Mesenchymal stem cell (in vitro differentiated cells and primary cell): ENCODE data around the gene CDHR2.

Source experiments
- DNase-seq: peaks from one replicate; pipeline ENCODE4 v3.0.0-alpha.2; 2013
- H2AFZ ChIP-seq: one replicate; pipeline ENCODE4 v1.6.1; 2013; ENCODE audit warnings: low read depth, mild to moderate bottlenecking, control low read depth, inconsistent platforms, low read length, moderate library complexity
- H2AK5ac ChIP-seq: 2 replicates; pipeline ENCODE4 v1.6.1; 2013; ENCODE audit warnings: low read length, moderate library complexity, mild to moderate bottlenecking, inconsistent platforms; ENCODE audit not compliant: severe bottlenecking
- H2BK120ac ChIP-seq: one replicate; pipeline ENCODE4 v1.6.1; 2013; ENCODE audit warnings: low read depth, mild to moderate bottlenecking, inconsistent platforms, low read length, moderate library complexity
- H2BK12ac ChIP-seq, 2 experiments: one replicate each; pipeline ENCODE4 v1.6.1; 2013; ENCODE audit warnings: inconsistent platforms in 2 of 2, low read length in 2 of 2, mild to moderate bottlenecking in 2 of 2, moderate library complexity in 2 of 2, control low read depth in 1 of 2
- H2BK15ac ChIP-seq: one replicate; pipeline ENCODE4 v1.6.1; 2013; ENCODE audit warnings: mild to moderate bottlenecking, low read depth, inconsistent platforms; ENCODE audit not compliant: poor library complexity, severe bottlenecking
- H2BK5ac ChIP-seq: 2 replicates; pipeline ENCODE4 v1.6.1; 2013; ENCODE audit warnings: low read depth, mild to moderate bottlenecking, low read length, control low read depth, inconsistent platforms; ENCODE audit not compliant: poor library complexity, severe bottlenecking
- H3K14ac ChIP-seq, 2 experiments: one replicate each; pipeline ENCODE4 v1.6.1; 2013; ENCODE audit warnings: inconsistent platforms in 2 of 2, low read length in 2 of 2, control low read depth in 1 of 2, mild to moderate bottlenecking in 1 of 2, moderate library complexity in 1 of 2
- H3K18ac ChIP-seq, 2 experiments: one replicate each; pipeline ENCODE4 v1.6.1; 2013; ENCODE audit warnings: inconsistent platforms in 2 of 2, low read length in 2 of 2, control low read depth in 1 of 2, low read depth in 1 of 2, mild to moderate bottlenecking in 1 of 2
- H3K23ac ChIP-seq, 2 experiments: one replicate each; pipeline ENCODE4 v1.6.1; 2013; ENCODE audit warnings: inconsistent platforms in 2 of 2, low read length in 2 of 2, mild to moderate bottlenecking in 2 of 2, moderate library complexity in 2 of 2, control low read depth in 1 of 2
- H3K27ac ChIP-seq: 2 replicates; pipeline ENCODE4 v1.5.1; 2013; ENCODE audit warnings: mild to moderate bottlenecking, moderate library complexity, low read length, control low read depth, inconsistent platforms; ENCODE audit not compliant: poor library complexity, severe bottlenecking
- H3K27me3 ChIP-seq, 2 experiments: 2 replicates each; pipeline versions ENCODE4 v1.6.1 to v1.7.0; 2013; ENCODE audit warnings: low read length in 2 of 2, mild to moderate bottlenecking in 2 of 2, moderate library complexity in 2 of 2, control low read depth in 1 of 2, inconsistent platforms in 1 of 2; ENCODE audit not compliant: control insufficient read depth in 1 of 2, insufficient read depth in 1 of 2
- H3K36me3 ChIP-seq, 2 experiments: 2 replicates each; pipeline versions ENCODE4 v1.6.1 to v1.7.0; 2013; ENCODE audit warnings: low read length in 2 of 2, control low read depth in 1 of 2, inconsistent platforms in 1 of 2, low read depth in 1 of 2, mild to moderate bottlenecking in 1 of 2; ENCODE audit not compliant: insufficient read depth in 2 of 2, control insufficient read depth in 1 of 2
- H3K4ac ChIP-seq, 2 experiments: one replicate each; pipeline ENCODE4 v1.6.1; 2013; ENCODE audit warnings: inconsistent platforms in 2 of 2, low read length in 2 of 2, mild to moderate bottlenecking in 2 of 2, moderate library complexity in 2 of 2, control low read depth in 1 of 2, low read depth in 1 of 2
- H3K4me1 ChIP-seq: 2 replicates; pipeline ENCODE4 v1.6.1; 2013; ENCODE audit warnings: low read depth, low read length, control low read depth; ENCODE audit not compliant: control insufficient read depth, insufficient read depth
- H3K4me2 ChIP-seq: 2 replicates; pipeline ENCODE4 v1.6.1; 2013; ENCODE audit warnings: low read length, mild to moderate bottlenecking, inconsistent platforms; ENCODE audit not compliant: poor library complexity, severe bottlenecking
- H3K4me3 ChIP-seq, 2 experiments: 2 replicates each; pipeline versions ENCODE4 v1.5.1 to v1.7.0; 2013; ENCODE audit warnings: low read length in 2 of 2, mild to moderate bottlenecking in 2 of 2, control low read depth in 1 of 2, low read depth in 1 of 2; ENCODE audit not compliant: insufficient read depth in 1 of 2
- H3K79me1 ChIP-seq: replicated peaks from 2 replicates; pipeline ENCODE4 v1.6.1; 2013; ENCODE audit warnings: mild to moderate bottlenecking, control low read depth, low read length, inconsistent platforms; ENCODE audit not compliant: poor library complexity, severe bottlenecking
- H3K9ac ChIP-seq: 2 replicates; pipeline ENCODE4 v1.7.0; 2013; ENCODE audit warnings: mild to moderate bottlenecking, low read length, moderate library complexity
- H3K9me3 ChIP-seq: 2 replicates; pipeline ENCODE4 v1.7.0; 2013; ENCODE audit warnings: mild to moderate bottlenecking, low read length; ENCODE audit not compliant: control insufficient read depth
- H4K8ac ChIP-seq: one replicate; pipeline ENCODE4 v1.6.1; 2013; ENCODE audit warnings: inconsistent platforms, mild to moderate bottlenecking, low read length, moderate library complexity
- H4K91ac ChIP-seq: one replicate; pipeline ENCODE4 v1.6.1; 2013; ENCODE audit warnings: mild to moderate bottlenecking, low read length, inconsistent platforms
- WGBS: methylation state at CpG from one replicate; pipeline ENCODE4 v1.1.7; 2013; ENCODE audit warnings: mixed read lengths; 5-methylcytosine and 5-hydroxymethylcytosine counted together

The CDHR2 gene

GRCh38 chr5:176636426-176636825, 87.3 kb downstream of the CDHR2 start:
- no peak overlapping the region for H2AFZ ChIP-seq
- no peak overlapping the region for H3K18ac ChIP-seq
- no peak overlapping the region for H3K27ac ChIP-seq
- H2BK15ac ChIP-seq = no peak overlapping the region
- no peak overlapping the region for H3K4me3 ChIP-seq
- no peak overlapping the region for H3K4me2 ChIP-seq
- H2AK5ac ChIP-seq = no peak overlapping the region
- H2BK12ac ChIP-seq = no peak overlapping the region
- peaks cover 49 to 57% of the 10 kb centered on the region in 2 experiments for H3K27me3 ChIP-seq
- H4K91ac ChIP-seq = no peak overlapping the region
- 61% methylated on average over 9 of the region's 9 CpGs for WGBS
- H3K4ac ChIP-seq = no peak overlapping the region
- no peak overlapping the region for H3K14ac ChIP-seq
- no peaks in the 10 kb centered on the region for H3K79me1 ChIP-seq
- peaks cover 6% of the 10 kb centered on the region for H3K9me3 ChIP-seq
- no peak overlapping the region for H2BK120ac ChIP-seq
- H4K8ac ChIP-seq = no peak overlapping the region
- no peak for DNase-seq
- no peaks in the 10 kb centered on the region for H3K36me3 ChIP-seq
- no peak overlapping the region for H3K9ac ChIP-seq
- H2BK5ac ChIP-seq = no peak overlapping the region
- H3K4me1 ChIP-seq = peaks cover 2% of the 10 kb centered on the region
- H3K23ac ChIP-seq = no peak overlapping the region

GRCh38 chr5:176637556-176637955, 88.4 kb downstream of the CDHR2 start:
- no peak overlapping the region for H3K4me2 ChIP-seq
- no peak overlapping the region for H4K8ac ChIP-seq
- no peak overlapping the region for H3K9ac ChIP-seq
- H3K27me3 ChIP-seq = peaks cover 42 to 49% of the 10 kb centered on the region in 2 experiments
- no peak overlapping the region for H3K14ac ChIP-seq
- H2BK120ac ChIP-seq = no peak overlapping the region
- 65% methylated on average over 4 of the region's 4 CpGs for WGBS
- DNase-seq = no peak
- H3K4ac ChIP-seq = no peak overlapping the region
- H2BK5ac ChIP-seq = no peak overlapping the region
- no peaks in the 10 kb centered on the region for H3K36me3 ChIP-seq
- H3K4me3 ChIP-seq = no peak overlapping the region
- no peaks in the 10 kb centered on the region for H3K79me1 ChIP-seq
- no peak overlapping the region for H2AFZ ChIP-seq
- no peak overlapping the region for H3K23ac ChIP-seq
- H3K18ac ChIP-seq = no peak overlapping the region
- peaks cover 2% of the 10 kb centered on the region for H3K4me1 ChIP-seq
- H2BK12ac ChIP-seq = no peak overlapping the region
- H2BK15ac ChIP-seq = no peak overlapping the region
- H3K27ac ChIP-seq = no peak overlapping the region
- H2AK5ac ChIP-seq = no peak overlapping the region
- no peak overlapping the region for H4K91ac ChIP-seq
- peaks cover 6% of the 10 kb centered on the region for H3K9me3 ChIP-seq

GRCh38 chr5:176638437-176638836, 89.3 kb downstream of the CDHR2 start:
- Histone ChIP-seq H3K9ac (no peak overlapping the region), H2AK5ac (no peak overlapping the region), H2BK120ac (no peak overlapping the region), H3K4me3 (no peak overlapping the region), H3K27me3 (peaks cover 34 to 40% of the 10 kb centered on the region in 2 experiments), H3K14ac (no peak overlapping the region), H2BK12ac (no peak overlapping the region), H2BK5ac (no peak overlapping the region), H3K4me1 (peaks cover 3% of the 10 kb centered on the region), H4K8ac (no peak overlapping the region), H3K4me2 (no peak overlapping the region), H3K9me3 (peaks cover 6% of the 10 kb centered on the region), H2BK15ac (no peak overlapping the region), H2AFZ (no peak overlapping the region), H3K79me1 (no peaks in the 10 kb centered on the region), H4K91ac (no peak overlapping the region), H3K23ac (no peak overlapping the region), H3K18ac (no peak overlapping the region), H3K4ac (no peak overlapping the region), H3K27ac (no peak overlapping the region), H3K36me3 (no peaks in the 10 kb centered on the region)
- WGBS = 89% methylated on average over 3 of the region's 3 CpGs
- no peak for DNase-seq

- no peak overlapping the region for H3K18ac ChIP-seq
- DNase-seq = no peak
- H4K8ac ChIP-seq = no peak overlapping the region
- H3K9me3 ChIP-seq = peaks cover 6% of the 10 kb centered on the region
- H2AFZ ChIP-seq = no peak overlapping the region
- no peak overlapping the region for H4K91ac ChIP-seq
- H3K4me3 ChIP-seq = no peak overlapping the region
- no peaks in the 10 kb centered on the region for H3K79me1 ChIP-seq
- no peak overlapping the region for H2BK15ac ChIP-seq
- no peak overlapping the region for H3K9ac ChIP-seq
- H3K4ac ChIP-seq = no peak overlapping the region
- H2AK5ac ChIP-seq = no peak overlapping the region
- H3K4me2 ChIP-seq = no peak overlapping the region
- H2BK12ac ChIP-seq = no peak overlapping the region
- H3K23ac ChIP-seq = no peak overlapping the region
- H3K14ac ChIP-seq = no peak overlapping the region
- no peak overlapping the region for H2BK120ac ChIP-seq
- H3K36me3 ChIP-seq = no peaks in the 10 kb centered on the region
- WGBS = 94% methylated on average over 2 of the region's 4 CpGs
- H3K27ac ChIP-seq = no peak overlapping the region
- no peak overlapping the region for H2BK5ac ChIP-seq
- peaks cover 26 to 32% of the 10 kb centered on the region in 2 experiments for H3K27me3 ChIP-seq
- peaks cover 5% of the 10 kb centered on the region for H3K4me1 ChIP-seq
These were observed 90.1 kb downstream of the CDHR2 start for GRCh38 chr5:176639208-176639607.
